Astrocyte (in vitro differentiated cells and primary cell): ENCODE measurements around the gene HNRNPA1L2. TPM values are rescaled to one million over a fixed set of nuclear protein-coding genes. Genes with fewer than 3 reads are reported as not detected.
A peak's percentile ranks its signal among the peaks of the same experiment; 100 is the strongest.

Source experiments
- DNase-seq: peaks from one replicate; pipeline ENCODE4 v3.0.0-alpha.2; 2010; ENCODE audit warnings: low read depth
- FAIRE-seq: peaks from 2 replicates; lab custom pipeline; 2011; peaks lifted over from hg19 to GRCh38; lab: Jason Lieb, UNC
- H2AFZ ChIP-seq: 2 replicates; pipeline ENCODE4 v1.6.0; 2012; ENCODE audit warnings: low read depth, low read length, inconsistent platforms
- H3K27ac ChIP-seq: 2 replicates; pipeline ENCODE4 v1.5.1; 2011; ENCODE audit warnings: low read depth, low read length, inconsistent platforms
- H3K27me3 ChIP-seq: 2 replicates; pipeline ENCODE4 v1.6.0; 2011; ENCODE audit warnings: low read length, inconsistent platforms; ENCODE audit not compliant: insufficient read depth
- H3K36me3 ChIP-seq: 2 replicates; pipeline ENCODE4 v1.5.1; 2011; ENCODE audit warnings: low read length, inconsistent platforms; ENCODE audit not compliant: insufficient read depth
- H3K4me1 ChIP-seq: 2 replicates; pipeline ENCODE4 v1.5.1; 2011; ENCODE audit warnings: low read length, inconsistent platforms; ENCODE audit not compliant: insufficient read depth
- H3K4me2 ChIP-seq: 2 replicates; pipeline ENCODE4 v1.6.0; 2012; ENCODE audit warnings: low read length, inconsistent platforms
- H3K4me3 ChIP-seq: 2 replicates; pipeline ENCODE4 v1.5.1; 2011; ENCODE audit warnings: low read depth, mild to moderate bottlenecking, low read length, inconsistent platforms; ENCODE audit not compliant: insufficient read depth
- H3K79me2 ChIP-seq: 2 replicates; pipeline ENCODE4 v1.6.0; 2012; ENCODE audit warnings: mild to moderate bottlenecking, low read length, inconsistent platforms; ENCODE audit not compliant: insufficient read depth
- H3K9ac ChIP-seq: 2 replicates; pipeline ENCODE4 v1.6.0; 2012; ENCODE audit warnings: mild to moderate bottlenecking, low read length, inconsistent platforms
- H3K9me3 ChIP-seq: 2 replicates; pipeline ENCODE4 v1.5.1; 2012; ENCODE audit warnings: low read depth, mild to moderate bottlenecking, low read length, inconsistent platforms; ENCODE audit not compliant: insufficient read depth
- H4K20me1 ChIP-seq: 2 replicates; pipeline ENCODE4 v1.6.0; 2012; ENCODE audit warnings: low read length, inconsistent platforms; ENCODE audit not compliant: insufficient read depth
- H3K27ac Mint-ChIP-seq: one replicate; pipeline ENCODE4 v1.8.0; 2021; ENCODE audit warnings: mild to moderate bottlenecking, mixed read lengths; ENCODE audit not compliant: unreplicated experiment
- H3K27me3 Mint-ChIP-seq: one replicate; pipeline ENCODE4 v1.8.0; 2021; ENCODE audit warnings: low read depth, mixed read lengths; ENCODE audit not compliant: unreplicated experiment
- H3K36me3 Mint-ChIP-seq: one replicate; pipeline ENCODE4 v1.8.0; 2021; ENCODE audit warnings: low read depth, mixed read lengths; ENCODE audit not compliant: unreplicated experiment
- H3K4me1 Mint-ChIP-seq: one replicate; pipeline ENCODE4 v1.8.0; 2021; ENCODE audit warnings: low read depth, mixed read lengths; ENCODE audit not compliant: unreplicated experiment
- H3K4me3 Mint-ChIP-seq: one replicate; pipeline ENCODE4 v1.8.0; 2021; ENCODE audit warnings: mild to moderate bottlenecking, moderate library complexity, mixed read lengths; ENCODE audit not compliant: unreplicated experiment
- H3K9me3 Mint-ChIP-seq: one replicate; pipeline ENCODE4 v1.8.0; 2021; ENCODE audit warnings: mild to moderate bottlenecking, mixed read lengths; ENCODE audit not compliant: unreplicated experiment
- EZH2 ChIP-seq: IDR thresholded peaks from 2 replicates; pipeline ENCODE4 v1.6.1; 2012; ENCODE audit warnings: mild to moderate bottlenecking, low read length, inconsistent platforms; ENCODE audit not compliant: insufficient read depth
- total RNA-seq: library from RNA; stranded (reverse); gene quantifications from 2 replicates; pipeline ENCODE4 v1.2.1, GENCODE V29; 2021
- TF ChIP-seq, protein P1 (sequence below): IDR thresholded peaks from 2 replicates; pipeline ENCODE4 v1.5.1; 2011; ENCODE audit warnings: low read depth, mild to moderate bottlenecking, inconsistent platforms, low read length, moderate library complexity; ENCODE audit not compliant: insufficient read depth

Gene HNRNPA1L2
- total RNA-seq, 1 donor from 2014 or later, result 6.4 TPM

DNA sequence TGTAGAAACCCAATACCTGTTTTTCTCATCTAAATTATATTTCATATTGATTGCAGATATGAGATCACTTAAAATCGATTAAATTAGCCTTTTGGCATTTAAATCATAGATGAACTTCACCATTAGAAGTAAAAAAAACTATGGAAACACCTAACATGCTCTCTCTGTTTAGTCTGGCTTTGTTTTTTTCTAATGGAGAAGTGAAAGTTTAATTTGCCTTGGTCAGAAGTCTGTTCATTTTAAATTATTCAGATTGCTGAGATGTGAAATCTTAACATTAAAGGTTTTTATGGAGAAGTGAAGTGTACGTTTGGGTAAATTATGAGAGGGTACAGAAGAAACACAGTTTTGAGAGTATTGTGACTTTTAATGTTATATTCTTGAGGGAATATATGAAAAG lies 17.1 kb downstream of the HNRNPA1L2 start:
- no peak for TF ChIP-seq EZH2
- TF ChIP-seq, protein P1, sequence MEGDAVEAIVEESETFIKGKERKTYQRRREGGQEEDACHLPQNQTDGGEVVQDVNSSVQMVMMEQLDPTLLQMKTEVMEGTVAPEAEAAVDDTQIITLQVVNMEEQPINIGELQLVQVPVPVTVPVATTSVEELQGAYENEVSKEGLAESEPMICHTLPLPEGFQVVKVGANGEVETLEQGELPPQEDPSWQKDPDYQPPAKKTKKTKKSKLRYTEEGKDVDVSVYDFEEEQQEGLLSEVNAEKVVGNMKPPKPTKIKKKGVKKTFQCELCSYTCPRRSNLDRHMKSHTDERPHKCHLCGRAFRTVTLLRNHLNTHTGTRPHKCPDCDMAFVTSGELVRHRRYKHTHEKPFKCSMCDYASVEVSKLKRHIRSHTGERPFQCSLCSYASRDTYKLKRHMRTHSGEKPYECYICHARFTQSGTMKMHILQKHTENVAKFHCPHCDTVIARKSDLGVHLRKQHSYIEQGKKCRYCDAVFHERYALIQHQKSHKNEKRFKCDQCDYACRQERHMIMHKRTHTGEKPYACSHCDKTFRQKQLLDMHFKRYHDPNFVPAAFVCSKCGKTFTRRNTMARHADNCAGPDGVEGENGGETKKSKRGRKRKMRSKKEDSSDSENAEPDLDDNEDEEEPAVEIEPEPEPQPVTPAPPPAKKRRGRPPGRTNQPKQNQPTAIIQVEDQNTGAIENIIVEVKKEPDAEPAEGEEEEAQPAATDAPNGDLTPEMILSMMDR, result no peak
- Histone ChIP-seq H3K79me2 (peaks cover 39% of the 10 kb centered on the region), H3K4me2 (no peak overlapping the region), H4K20me1 (peaks cover 28% of the 10 kb centered on the region), H3K9ac (no peak overlapping the region), H3K9me3 (no peaks in the 10 kb centered on the region), H2AFZ (no peak overlapping the region), H3K4me3 (no peak overlapping the region), H3K4me1 (peaks cover 2% of the 10 kb centered on the region), H3K27ac (no peak overlapping the region), H3K36me3 (peaks cover 35% of the 10 kb centered on the region), H3K27me3 (no peaks in the 10 kb centered on the region)
- Mint-ChIP-seq H3K4me1 (peaks cover 6% of the 10 kb centered on the region), H3K9me3 (no peaks in the 10 kb centered on the region), H3K36me3 (peaks cover 2% of the 10 kb centered on the region), H3K27ac (no peak overlapping the region), H3K4me3 (no peak overlapping the region), H3K27me3 (no peaks in the 10 kb centered on the region)
- DNase-seq (no peak), FAIRE-seq (no peak)

DNA sequence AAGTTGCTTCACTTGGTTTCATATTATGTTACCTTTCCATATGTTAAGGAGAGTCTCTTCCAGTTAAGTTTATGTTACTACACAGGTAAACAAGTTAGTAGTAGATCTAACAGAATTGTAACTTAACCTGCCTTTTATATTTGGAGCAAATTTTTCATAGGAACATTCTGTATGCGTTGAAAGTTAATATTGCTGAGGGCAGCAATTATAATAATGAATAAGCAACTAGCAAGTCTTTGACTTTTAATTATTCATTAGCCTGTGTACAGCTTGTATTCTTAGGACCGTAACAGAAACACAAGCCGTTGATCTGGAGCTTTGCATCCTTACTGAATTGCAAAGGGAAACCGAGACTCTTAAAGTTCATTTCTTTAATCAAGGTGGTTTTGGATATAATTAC lies 22.0 kb downstream of the HNRNPA1L2 start:
- Histone ChIP-seq H3K9me3 (no peaks in the 10 kb centered on the region), H4K20me1 (peaks cover 1% of the 10 kb centered on the region), H3K4me3 (no peak overlapping the region), H3K27me3 (no peaks in the 10 kb centered on the region), H3K9ac (no peak overlapping the region), H3K36me3 (peaks cover 42% of the 10 kb centered on the region), H3K4me2 (no peak overlapping the region), H3K4me1 (no peaks in the 10 kb centered on the region), H2AFZ (no peak overlapping the region), H3K27ac (no peak overlapping the region), H3K79me2 (peaks cover 3% of the 10 kb centered on the region)
- peaks cover 2% of the 10 kb centered on the region for H3K36me3 Mint-ChIP-seq
- no peak overlapping the region for H3K27ac Mint-ChIP-seq
- no peak overlapping the region for H3K4me3 Mint-ChIP-seq
- no peaks in the 10 kb centered on the region for H3K9me3 Mint-ChIP-seq
- DNase-seq, result no peak
- no peaks in the 10 kb centered on the region for H3K27me3 Mint-ChIP-seq
- no peak for FAIRE-seq
- TF ChIP-seq, protein P1, result no peak
- no peak for TF ChIP-seq EZH2
- peaks cover 2% of the 10 kb centered on the region for H3K4me1 Mint-ChIP-seq

DNA sequence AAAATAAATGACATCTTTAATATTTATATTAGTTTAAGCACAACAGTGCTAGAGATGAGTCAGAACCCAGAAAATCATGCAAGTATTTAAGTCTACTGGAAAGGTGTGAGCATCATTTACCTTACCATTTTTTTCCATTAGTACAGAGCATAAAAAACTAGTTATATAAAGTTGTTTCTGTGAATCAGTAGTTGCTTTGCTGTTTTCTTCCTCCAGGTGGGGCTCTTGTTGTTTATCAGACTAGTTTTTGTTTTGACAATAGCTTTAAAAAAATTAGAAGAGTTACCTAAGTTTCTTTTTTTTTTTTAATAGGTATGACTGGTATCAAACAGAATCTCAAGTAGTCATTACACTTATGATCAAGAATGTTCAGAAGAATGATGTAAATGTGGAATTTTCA lies 23.1 kb downstream of the HNRNPA1L2 start:
- no peak overlapping the region for H3K27ac ChIP-seq
- H3K27me3 ChIP-seq, result no peaks in the 10 kb centered on the region
- no peaks in the 10 kb centered on the region for H3K9me3 Mint-ChIP-seq
- FAIRE-seq, result no peak
- H3K4me1 Mint-ChIP-seq, result no peaks in the 10 kb centered on the region
- H3K9ac ChIP-seq, result no peak overlapping the region
- no peaks in the 10 kb centered on the region for H3K79me2 ChIP-seq
- peaks cover 38% of the 10 kb centered on the region for H3K36me3 ChIP-seq
- no peaks in the 10 kb centered on the region for H3K9me3 ChIP-seq
- H3K4me3 ChIP-seq, result no peak overlapping the region
- H3K36me3 Mint-ChIP-seq, result no peaks in the 10 kb centered on the region
- no peak overlapping the region for H3K27ac Mint-ChIP-seq
- H3K4me1 ChIP-seq, result no peaks in the 10 kb centered on the region
- no peak for DNase-seq
- no peak overlapping the region for H3K4me3 Mint-ChIP-seq
- H3K27me3 Mint-ChIP-seq, result no peaks in the 10 kb centered on the region
- H2AFZ ChIP-seq, result no peak overlapping the region
- H3K4me2 ChIP-seq, result no peak overlapping the region
- TF ChIP-seq EZH2, result no peak
- TF ChIP-seq, protein P1, result peak; percentile 40
- H4K20me1 ChIP-seq, result peaks cover 3% of the 10 kb centered on the region
